GM19328 (cell line): Measurements from ENCODE around the gene RACK1.
"Not testable (repeated sequence)": the region's sequence is repeated elsewhere in the genome, so short reads cannot be mapped to it uniquely, and the experiment has no call there.

ENCODE experiments used
- ATAC-seq: cut with Tn5 transposase; IDR thresholded peaks from one replicate; pipeline ENCODE4 v1.9.1; 2021; ENCODE audit warnings: mild to moderate bottlenecking, moderate library complexity; ENCODE audit not compliant: unreplicated experiment

RACK1 gene

GRCh38 chr5:181217111-181217802 is 26.4 kb downstream of the RACK1 start:
- no peak for ATAC-seq

- ATAC-seq, result no peak
These were observed 27.4 kb downstream of the RACK1 start for GRCh38 chr5:181215997-181216989.

- ATAC-seq, result not testable (repeated sequence)
These were observed 29.5 kb downstream of the RACK1 start for GRCh38 chr5:181214249-181214648.

GRCh38 chr5:181212934-181213333 is 30.8 kb downstream of the RACK1 start:
- ATAC-seq, result no peak

- ATAC-seq, result no peak
These were observed 31.6 kb downstream of the RACK1 start for GRCh38 chr5:181212080-181212479.

GRCh38 chr5:181211208-181211607 is 32.5 kb downstream of the RACK1 start:
- ATAC-seq, result no peak

- ATAC-seq, result not testable (repeated sequence)
These were observed 33.0 kb downstream of the RACK1 start for GRCh38 chr5:181210698-181211097.

- ATAC-seq, result not testable (repeated sequence)
These were observed 33.6 kb downstream of the RACK1 start for GRCh38 chr5:181210148-181210547.

GRCh38 chr5:181209006-181209405 is 34.7 kb downstream of the RACK1 start:
- ATAC-seq, result not testable (repeated sequence)

GRCh38 chr5:181207960-181208253 is 35.8 kb downstream of the RACK1 start:
- no peak for ATAC-seq

- ATAC-seq, result no peak
These were observed 36.3 kb downstream of the RACK1 start for GRCh38 chr5:181207214-181207959.

GRCh38 chr5:181205761-181206649 is 37.7 kb downstream of the RACK1 start:
- ATAC-seq, result no peak

GRCh38 chr5:181204826-181205760 is 38.6 kb downstream of the RACK1 start, which contains the start of gene TRIM7:
Gene TRIM7, minus strand, starts transcription at chr5:181205196. Its CDS starts 86 bp downstream, at chr5:181205110.
- ATAC-seq, result no peak

- ATAC-seq, result no peak
These were observed 39.4 kb downstream of the RACK1 start for GRCh38 chr5:181204113-181204825.

GRCh38 chr5:181203777-181204112 is 40.0 kb downstream of the RACK1 start:
- ATAC-seq, result no peak

- ATAC-seq, result no peak
These were observed 40.5 kb downstream of the RACK1 start for GRCh38 chr5:181203093-181203711.

GRCh38 chr5:181200816-181201215 is 42.9 kb downstream of the RACK1 start:
- ATAC-seq, result no peak
